ENCODE data around the gene B3GALT6.

B3GALT6 gene

DNA sequence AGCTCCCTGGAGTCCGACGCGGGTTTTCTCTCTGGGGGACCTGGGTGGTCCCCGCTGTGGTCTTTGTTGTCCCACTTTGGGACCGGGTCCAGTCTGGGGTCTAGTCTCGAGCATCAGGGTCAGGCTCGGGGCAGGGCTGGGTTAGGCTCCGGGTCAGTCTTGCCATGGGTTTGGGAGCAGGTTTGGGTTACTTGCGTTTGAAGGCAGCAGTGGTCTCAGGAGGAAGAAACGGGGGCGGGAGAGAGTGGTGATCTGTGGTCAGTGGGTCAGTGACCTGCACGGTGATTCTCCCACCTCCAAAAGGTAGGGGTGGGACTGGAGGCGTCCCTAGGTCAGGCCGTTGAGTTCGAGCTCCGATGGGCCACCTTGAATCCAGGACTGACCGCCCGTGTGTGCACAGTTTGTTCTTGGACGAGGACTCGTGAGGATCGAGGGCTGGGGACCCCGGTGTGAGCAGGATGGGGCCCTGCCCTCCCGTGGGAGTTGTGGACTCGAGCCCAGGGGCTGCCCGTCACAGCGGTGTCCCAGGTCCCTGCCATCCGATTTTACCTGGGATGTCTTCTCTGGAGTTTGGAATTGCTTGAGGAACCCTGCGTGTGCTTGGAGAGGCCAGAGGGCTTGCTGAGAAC is 2.3 kb downstream of the B3GALT6 start:
- in situ Hi-C loops (cut with MboI; ENCODE audit: low pct_unique_long_range_greater_than_20kb, low sequenced_read_pairs, unreplicated experiment) = no loop called here
- DNase-seq (ENCODE audit: low spot score) = no peak
- TF ChIP-seq, protein P1, sequence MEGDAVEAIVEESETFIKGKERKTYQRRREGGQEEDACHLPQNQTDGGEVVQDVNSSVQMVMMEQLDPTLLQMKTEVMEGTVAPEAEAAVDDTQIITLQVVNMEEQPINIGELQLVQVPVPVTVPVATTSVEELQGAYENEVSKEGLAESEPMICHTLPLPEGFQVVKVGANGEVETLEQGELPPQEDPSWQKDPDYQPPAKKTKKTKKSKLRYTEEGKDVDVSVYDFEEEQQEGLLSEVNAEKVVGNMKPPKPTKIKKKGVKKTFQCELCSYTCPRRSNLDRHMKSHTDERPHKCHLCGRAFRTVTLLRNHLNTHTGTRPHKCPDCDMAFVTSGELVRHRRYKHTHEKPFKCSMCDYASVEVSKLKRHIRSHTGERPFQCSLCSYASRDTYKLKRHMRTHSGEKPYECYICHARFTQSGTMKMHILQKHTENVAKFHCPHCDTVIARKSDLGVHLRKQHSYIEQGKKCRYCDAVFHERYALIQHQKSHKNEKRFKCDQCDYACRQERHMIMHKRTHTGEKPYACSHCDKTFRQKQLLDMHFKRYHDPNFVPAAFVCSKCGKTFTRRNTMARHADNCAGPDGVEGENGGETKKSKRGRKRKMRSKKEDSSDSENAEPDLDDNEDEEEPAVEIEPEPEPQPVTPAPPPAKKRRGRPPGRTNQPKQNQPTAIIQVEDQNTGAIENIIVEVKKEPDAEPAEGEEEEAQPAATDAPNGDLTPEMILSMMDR (IDR thresholded peaks at IDR 0.05; ENCODE audit: extremely low read depth, insufficient read depth, missing control alignments) = no peak

DNA sequence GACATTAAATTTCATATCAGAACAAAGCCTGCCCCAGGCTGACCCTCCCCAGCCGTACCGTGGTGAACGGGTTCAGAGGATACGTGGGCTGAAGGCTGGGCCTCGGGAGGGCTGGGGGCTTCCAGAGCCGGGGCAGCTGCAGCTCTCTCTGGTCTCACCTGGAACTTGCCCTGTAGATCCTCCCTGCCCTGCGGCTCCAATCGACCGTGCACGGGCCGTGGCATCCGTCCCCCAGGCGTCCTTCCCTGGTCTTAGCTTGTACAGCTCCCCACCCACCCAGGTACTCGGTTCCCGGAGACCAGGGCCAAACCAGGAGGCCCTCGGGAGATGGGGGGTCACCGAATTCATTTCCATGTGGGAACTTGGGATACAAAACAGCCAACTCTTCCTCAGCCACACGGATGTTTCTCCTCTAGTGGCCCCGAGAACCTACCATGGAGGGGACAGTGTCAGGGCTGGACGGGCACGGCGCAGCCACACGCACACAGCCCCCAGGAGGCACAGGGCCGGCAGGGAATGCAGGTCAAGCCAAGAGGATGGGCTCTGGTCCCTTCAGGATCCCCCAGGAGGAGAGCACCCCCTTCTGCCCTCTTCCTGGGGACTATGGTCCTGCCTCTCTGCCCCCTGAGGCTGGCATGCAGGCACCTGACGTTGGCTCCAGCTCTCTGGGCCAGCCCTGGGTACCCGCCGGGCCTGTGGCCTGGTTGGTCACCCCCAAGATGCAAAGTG is 3.1 kb downstream of the B3GALT6 start:
- DNase-seq (ENCODE audit: low spot score) = no peak
- TF ChIP-seq, protein P1 (IDR thresholded peaks at IDR 0.05; ENCODE audit: extremely low read depth, insufficient read depth, missing control alignments) = no peak
- in situ Hi-C loops (cut with MboI; ENCODE audit: low pct_unique_long_range_greater_than_20kb, low sequenced_read_pairs, unreplicated experiment) = no loop called here

GRCh38 chr1:1236176-1236763 is 4.2 kb downstream of the B3GALT6 start:
- no peak for DNase-seq (ENCODE audit: low spot score)
- TF ChIP-seq, protein P1 (IDR thresholded peaks at IDR 0.05; ENCODE audit: extremely low read depth, insufficient read depth, missing control alignments) = no peak
- in situ Hi-C loops (cut with MboI; ENCODE audit: low pct_unique_long_range_greater_than_20kb, low sequenced_read_pairs, unreplicated experiment) = no loop called here

DNA sequence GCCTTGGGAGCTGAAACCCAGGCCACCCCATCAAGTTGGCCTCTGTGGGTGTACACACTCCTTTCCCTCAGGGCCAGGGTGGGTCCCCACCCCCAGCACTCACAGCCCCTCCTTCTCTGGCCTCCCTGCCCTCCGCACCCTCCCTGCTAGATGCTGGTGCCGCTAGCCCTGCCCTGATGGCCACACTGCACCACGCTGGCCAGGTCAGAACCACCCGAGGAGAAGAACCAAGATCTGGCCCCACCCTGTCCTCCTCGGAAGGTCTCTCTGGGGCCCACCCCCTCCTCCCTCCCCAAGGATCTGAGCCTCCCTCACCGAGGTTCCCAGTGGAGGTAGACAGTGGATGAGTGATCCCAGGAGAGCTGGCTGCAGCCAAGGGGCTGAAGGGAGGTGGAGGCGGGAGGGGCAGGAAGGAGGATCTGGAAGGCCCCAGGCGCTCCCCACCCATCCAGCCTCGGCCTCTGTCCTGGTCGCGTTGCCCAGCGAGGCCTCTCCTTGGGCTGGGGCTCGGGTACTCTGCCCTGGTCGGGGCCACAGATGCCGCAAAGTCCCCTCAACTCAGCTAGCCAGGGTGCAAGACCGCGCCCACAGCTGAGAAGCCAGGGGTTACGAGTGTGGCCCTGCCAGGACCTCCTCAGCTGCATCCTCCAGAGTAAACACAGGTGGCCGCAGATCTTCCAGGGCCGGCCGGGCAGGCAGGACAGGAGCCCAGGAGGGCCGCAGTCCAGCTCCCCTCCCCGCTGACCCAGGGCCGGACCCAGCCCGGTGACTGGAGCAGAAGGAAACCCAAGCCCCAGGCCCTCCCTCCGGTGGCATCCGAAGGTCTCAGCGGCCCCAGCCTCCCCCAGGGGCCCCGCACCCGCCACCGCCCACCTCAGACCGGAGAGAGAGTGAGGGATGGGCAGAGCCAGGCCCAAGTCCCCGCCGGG is 5.2 kb downstream of the B3GALT6 start:
- TF ChIP-seq, protein P1 (IDR thresholded peaks at IDR 0.05; ENCODE audit: extremely low read depth, insufficient read depth, missing control alignments) = no peak
- no peak for DNase-seq (ENCODE audit: low spot score)
- in situ Hi-C loops (cut with MboI; ENCODE audit: low pct_unique_long_range_greater_than_20kb, low sequenced_read_pairs, unreplicated experiment) = no loop called here

GRCh38 chr1:1237874-1238701 is 6.1 kb downstream of the B3GALT6 start:
- peak; percentile 68 for DNase-seq (ENCODE audit: low spot score)
- TF ChIP-seq, protein P1 (IDR thresholded peaks at IDR 0.05; ENCODE audit: extremely low read depth, insufficient read depth, missing control alignments) = no peak
- in situ Hi-C loops (cut with MboI; ENCODE audit: low pct_unique_long_range_greater_than_20kb, low sequenced_read_pairs, unreplicated experiment) = no loop called here

Data from GM13977 (cell line).